Testis (tissue), 3 donors: ENCODE measurements around the gene SCGN. TPM values are rescaled to one million over a fixed set of nuclear protein-coding genes. Genes with fewer than 3 reads are reported as not detected.

Experiments
- DNase-seq: peaks from one replicate; pipeline ENCODE4 v3.0.0-alpha.2; 2019
- H3K27ac ChIP-seq, 2 donors: fragments of 200-600 bp; sonication (generic); one replicate each; pipeline ENCODE4 v1.5.1; 2019
- H3K27me3 ChIP-seq: fragments of 200-600 bp; sonication (generic); one replicate; pipeline ENCODE4 v1.5.1; 2019
- H3K36me3 ChIP-seq: fragments of 200-600 bp; sonication (generic); one replicate; pipeline ENCODE4 v1.5.1; 2017; ENCODE audit warnings: low read depth; ENCODE audit errors: missing control alignments
- H3K4me1 ChIP-seq: fragments of 200-600 bp; sonication (generic); one replicate; pipeline ENCODE4 v1.5.1; 2019
- H3K4me3 ChIP-seq, 2 donors: fragments of 200-600 bp; sonication (generic); one replicate each; pipeline ENCODE4 v1.5.1; 2017 to 2019
- H3K9me3 ChIP-seq: fragments of 200-600 bp; sonication (generic); one replicate; pipeline ENCODE4 v1.5.1; 2017
- CTCF ChIP-seq, 3 experiments: fragments of 450-650 bp in 2 of 3; fragments of 200-600 bp in 1 of 3; sonication (generic) in 1 of 3; IDR thresholded peaks; one replicate each; pipeline ENCODE4 v1.5.1; 2016 to 2019; ENCODE audit warnings: antibody characterized with exemption in 3 of 3, mild to moderate bottlenecking in 2 of 3, moderate library complexity in 1 of 3
- POLR2A ChIP-seq: fragments of 450-650 bp; IDR thresholded peaks from one replicate; pipeline ENCODE4 v1.6.1; 2017; ENCODE audit warnings: antibody characterized with exemption, mild to moderate bottlenecking, moderate library complexity
- WGBS, 2 donors: methylation state at CpG; one replicate each; pipeline ENCODE4 v1.1.5; 2018; 5-methylcytosine and 5-hydroxymethylcytosine counted together
- intact Hi-C: fragments of 100-400 bp; cut with DNase I; formaldehyde crosslinking; loops from one replicate; pipeline ENCODE4 v1.15.1; 2023; ENCODE audit warnings: low total_unique reads
- polyA plus RNA-seq: library from polyadenylated mRNA; stranded (reverse); fragments of 350-450 nt; fragmentation: Illumina TruSeq; extraction: RNeasy Lipid Tissue Mini Kit (QIAGEN cat#74804); gene quantifications from one replicate; pipeline ENCODE4 v1.2.3, GENCODE V29; 2014; ENCODE audit warnings: low read depth, low replicate concordance; ENCODE audit not compliant: insufficient read depth
- total RNA-seq, 2 donors: library from RNA; depleted of rRNA; stranded (reverse); fragments of >200 nt; gene quantifications; one replicate each; pipeline ENCODE4 v1.2.3, GENCODE V29; 2016

The SCGN gene
- total and polyA plus RNA-seq, 3 donors from 2014 or later, result 0.37 to 2.0 (median 0.73) TPM

GRCh38 chr6:25641377-25641776 lies 10.6 kb upstream of the SCGN start:
- WGBS, 2 donors, result 84% methylated on average over 5 of the region's 5 CpGs
- no peak for DNase-seq
- intact Hi-C loops, result no loop called here
- Histone ChIP-seq H3K27me3 (no peaks in the 10 kb centered on the region), H3K4me1 (no peaks in the 10 kb centered on the region), H3K9me3 (no peaks in the 10 kb centered on the region), H3K27ac (no peak overlapping the region), H3K4me3 (no peak overlapping the region), H3K36me3 (no peaks in the 10 kb centered on the region)
- no peak for TF ChIP-seq CTCF (IDR thresholded peaks at IDR 0.05)
- TF ChIP-seq POLR2A, result no peak

DNA sequence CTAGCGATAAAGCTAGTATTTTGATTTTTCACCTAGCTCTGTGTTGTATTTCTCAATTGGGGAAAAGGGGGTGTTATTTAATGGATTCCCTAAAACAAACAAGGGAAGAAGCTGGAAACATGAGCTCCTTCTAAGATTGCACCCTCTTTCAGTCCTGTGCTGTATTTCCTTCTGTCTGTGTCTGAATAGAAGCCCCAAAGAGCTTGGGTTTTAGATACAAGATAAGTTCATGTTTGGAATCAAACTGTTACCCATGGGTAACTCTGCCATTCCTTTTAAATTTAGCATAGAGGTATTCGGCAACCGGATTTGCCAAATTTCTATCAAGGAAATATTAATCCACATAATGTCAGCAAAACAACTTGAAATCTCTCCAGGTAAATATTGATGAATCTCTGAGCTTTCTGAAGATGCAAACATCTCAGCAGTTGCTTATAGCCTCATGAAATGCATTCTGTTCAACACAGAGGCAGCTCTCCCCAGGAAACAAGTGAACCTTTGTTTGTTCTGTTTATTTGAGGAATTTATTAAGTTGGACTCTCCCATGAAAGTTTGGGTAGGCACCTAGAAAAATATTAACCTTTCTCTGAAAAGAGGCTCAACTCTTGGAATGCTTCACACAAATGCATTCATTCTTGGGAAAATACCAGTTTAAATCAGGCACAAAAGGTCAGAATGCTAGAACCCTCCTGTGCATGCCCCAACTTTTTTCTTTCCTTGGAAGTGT lies 9.9 kb upstream of the SCGN start:
- Histone ChIP-seq H3K27ac (no peak overlapping the region), H3K27me3 (no peaks in the 10 kb centered on the region), H3K9me3 (no peaks in the 10 kb centered on the region), H3K36me3 (no peaks in the 10 kb centered on the region), H3K4me1 (no peaks in the 10 kb centered on the region), H3K4me3 (no peak overlapping the region)
- intact Hi-C loops, result no loop called here
- TF ChIP-seq POLR2A (no peak), CTCF (IDR thresholded peaks at IDR 0.05) (no peak)
- WGBS, 2 donors, result 92 to 96% methylated on average over 3 of the region's 3 CpGs
- no peak for DNase-seq

DNA sequence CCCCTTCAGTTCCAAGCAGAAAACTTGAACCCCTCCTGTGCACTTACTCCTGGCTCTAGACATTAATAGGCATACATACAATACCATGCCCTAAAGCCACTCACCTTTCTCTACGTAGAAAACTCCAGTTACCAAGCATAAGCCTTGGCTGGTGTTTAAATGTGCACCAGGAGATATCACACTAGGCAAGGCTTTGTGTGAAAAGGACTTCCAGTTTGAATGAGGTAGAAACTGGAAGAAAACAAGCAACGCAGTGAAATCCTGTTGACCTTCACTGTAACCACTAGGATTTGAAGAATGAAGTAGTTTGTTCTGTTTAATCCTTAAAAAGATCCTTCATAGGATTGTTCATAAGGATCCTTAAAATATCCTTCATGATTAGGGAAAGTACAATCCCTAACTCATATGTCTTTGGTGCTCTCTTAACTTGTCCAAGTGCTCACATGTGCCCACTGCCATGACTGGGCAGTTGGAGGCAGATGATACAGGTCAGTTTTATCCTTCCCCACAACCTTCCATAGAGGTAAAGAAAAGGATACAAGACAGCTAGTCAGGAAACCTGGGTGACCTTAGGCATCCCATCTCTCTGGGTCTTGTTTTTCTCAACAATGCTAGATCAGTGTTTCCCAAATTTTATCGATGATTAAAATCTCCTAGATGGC lies 9.2 kb upstream of the SCGN start:
- H3K9me3 ChIP-seq, result no peaks in the 10 kb centered on the region
- WGBS, 2 donors, result 69 to 83% methylated on average over 3 of the region's 3 CpGs

GRCh38 chr6:25645916-25646315 lies 6.1 kb upstream of the SCGN start:
- no peak for TF ChIP-seq POLR2A
- TF ChIP-seq CTCF (IDR thresholded peaks at IDR 0.05), result no peak
- H3K4me3 ChIP-seq, result no peak overlapping the region
- no peak for DNase-seq

More for the DNA sequence above, 9.2 kb upstream of the SCGN start:
- DNase-seq, result no peak
- no peaks in the 10 kb centered on the region for H3K27me3 ChIP-seq
- H3K36me3 ChIP-seq, result no peaks in the 10 kb centered on the region
- no peaks in the 10 kb centered on the region for H3K4me1 ChIP-seq
- no peak overlapping the region for H3K4me3 ChIP-seq
- intact Hi-C loops, result no loop called here
- TF ChIP-seq CTCF (IDR thresholded peaks at IDR 0.05), result no peak
- TF ChIP-seq POLR2A, result no peak
- no peak overlapping the region for H3K27ac ChIP-seq

More at GRCh38 chr6:25645916-25646315, 6.1 kb upstream of the SCGN start:
- no peaks in the 10 kb centered on the region for H3K9me3 ChIP-seq
- H3K27me3 ChIP-seq, result no peaks in the 10 kb centered on the region
- intact Hi-C loops, result no loop called here
- no peaks in the 10 kb centered on the region for H3K4me1 ChIP-seq
- no peak overlapping the region for H3K27ac ChIP-seq
- H3K36me3 ChIP-seq, result no peaks in the 10 kb centered on the region
- 71% methylated on average over 4 of the region's 4 CpGs for WGBS, 2 donors
